GM13977 (cell line): ENCODE measurements around the gene PLEK2.

Experiments
- DNase-seq: peaks from one replicate; pipeline ENCODE4 v3.0.0; 2012; ENCODE audit warnings: low spot score
- CTCF ChIP-seq: IDR thresholded peaks from 2 replicates; pipeline ENCODE4 v1.5.1; 2012; ENCODE audit warnings: mild to moderate bottlenecking, control low read depth; ENCODE audit not compliant: insufficient read depth; ENCODE audit errors: extremely low read depth, missing control alignments
- in situ Hi-C: fragments of 300-500 bp; cut with MboI; formaldehyde crosslinking; loops from one replicate; pipeline ENCODE4 v1.12.0; 2022; ENCODE audit warnings: low sequenced_read_pairs, low pct_unique_long_range_greater_than_20kb, mixed read lengths, inconsistent platforms; ENCODE audit not compliant: unreplicated experiment

Gene PLEK2

GRCh38 chr14:67377916-67378315, 34.0 kb downstream of the PLEK2 start:
- TF ChIP-seq CTCF: no peak
- DNase-seq: no peak
- in situ Hi-C loops: no loop called here

DNA sequence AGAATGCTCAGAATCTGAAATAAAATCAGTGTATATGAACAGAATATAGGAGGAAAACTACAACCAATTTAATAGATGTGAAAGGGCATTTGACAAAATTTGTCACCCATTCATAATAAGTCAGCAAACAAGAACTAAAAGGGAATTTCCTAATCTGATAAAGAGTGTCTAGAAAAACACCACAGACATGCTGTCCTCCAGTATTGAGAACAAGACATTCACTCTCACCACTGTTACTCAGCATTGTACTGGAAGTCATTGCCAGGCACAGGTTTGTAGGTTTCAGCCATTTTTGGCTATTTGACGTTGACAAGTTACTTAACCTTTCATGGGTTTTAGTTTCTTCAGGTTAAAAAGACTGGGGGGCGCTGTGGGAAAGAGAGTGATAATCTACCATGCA, 38.6 kb downstream of the PLEK2 start:
- in situ Hi-C loops: no loop called here

DNA sequence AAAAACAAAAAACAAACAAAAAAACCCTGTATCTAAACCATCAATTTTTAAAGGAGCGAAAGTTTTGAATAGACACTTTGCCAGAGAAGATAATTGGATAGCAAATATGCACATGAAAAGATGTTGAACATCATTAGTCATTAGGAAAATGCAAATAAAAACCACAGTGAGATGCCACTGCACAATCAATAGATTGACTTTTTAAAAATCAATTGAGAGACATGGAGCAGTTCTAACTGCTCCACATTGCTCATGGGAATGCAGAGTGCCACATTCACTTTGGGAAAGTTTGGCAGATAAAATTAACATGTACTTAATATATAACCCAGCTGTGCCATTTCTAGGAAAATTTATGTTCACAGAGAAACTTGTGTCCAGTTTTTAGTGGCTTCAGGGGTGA, 39.1 kb downstream of the PLEK2 start:
- DNase-seq: no peak
- in situ Hi-C loops: no loop called here
- TF ChIP-seq CTCF: no peak

More for the DNA sequence above, 38.6 kb downstream of the PLEK2 start:
- DNase-seq: peak; percentile 27
- TF ChIP-seq CTCF: no peak

DNA sequence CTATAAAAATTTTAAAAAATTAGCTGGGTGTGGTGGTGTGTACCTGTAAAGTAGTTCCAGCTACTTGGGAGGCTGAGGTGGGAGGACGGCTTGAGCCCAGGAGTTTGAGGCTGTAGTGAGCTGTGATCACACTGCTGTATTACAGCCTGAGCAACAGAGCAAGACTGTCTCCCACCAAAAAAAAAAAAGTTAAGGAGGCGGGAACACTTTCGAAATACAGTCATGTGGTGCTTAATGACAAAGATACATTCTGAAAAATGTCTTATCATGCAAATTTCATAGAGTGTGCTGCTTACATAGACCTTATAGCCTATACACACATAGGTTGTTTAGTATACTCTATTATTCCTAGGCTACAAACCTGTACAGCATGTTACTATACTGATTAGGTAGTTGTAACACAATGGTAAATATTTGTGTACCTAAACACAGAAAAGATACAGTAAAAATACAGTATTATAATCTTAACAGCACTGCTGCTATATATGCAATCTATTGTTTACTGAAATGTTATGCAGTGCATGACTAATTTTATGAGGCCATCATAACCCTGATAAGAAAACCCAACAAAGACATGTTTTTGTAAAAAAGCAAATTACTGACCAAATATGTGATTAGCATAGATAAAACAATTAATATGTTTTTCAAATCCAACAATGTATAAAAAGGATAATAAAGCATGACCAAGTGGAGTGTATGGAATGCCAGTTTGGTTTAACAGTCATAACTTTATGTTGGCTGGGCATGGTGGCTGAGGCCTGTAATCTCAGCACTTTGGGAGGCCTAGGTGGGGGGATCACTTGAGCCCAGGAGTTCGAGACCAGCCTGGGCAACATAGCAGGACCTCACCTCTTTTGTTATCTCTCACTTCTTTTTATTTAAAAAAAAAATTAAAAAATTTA, 40.5 kb downstream of the PLEK2 start:
- TF ChIP-seq CTCF: no peak
- no peak for DNase-seq
- in situ Hi-C loops: no loop called here

- in situ Hi-C loops: no loop called here
- TF ChIP-seq CTCF: no peak
- no peak for DNase-seq
These were observed 41.1 kb downstream of the PLEK2 start for GRCh38 chr14:67370830-67371229.

DNA sequence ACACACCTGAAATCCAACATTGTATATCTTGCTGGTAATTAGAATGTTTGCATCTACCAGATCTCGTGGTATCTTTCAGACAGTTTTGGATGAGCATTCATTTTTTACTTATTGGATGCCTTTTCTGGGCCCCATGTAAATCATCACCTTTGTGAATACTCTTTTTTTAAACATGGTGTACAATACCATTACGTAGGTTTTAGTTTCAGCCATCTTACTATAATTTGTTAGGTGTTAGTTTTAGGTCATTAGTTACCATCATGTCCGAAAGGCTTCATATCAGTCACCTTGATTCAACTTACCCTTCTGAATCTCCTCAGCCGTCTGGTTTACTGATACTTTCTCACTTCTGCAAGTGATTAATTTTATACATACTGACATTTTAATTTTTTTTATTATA, 46.5 kb downstream of the PLEK2 start:
- in situ Hi-C loops: no loop called here
- DNase-seq: no peak
- TF ChIP-seq CTCF: no peak
